K562 treated with DMSO at 1 percent for 24 hours (cell line): ENCODE data around the gene OSTF1. TPM values are rescaled to one million over a fixed set of nuclear protein-coding genes. Genes with fewer than 3 reads are reported as not detected.

Experiments
- total RNA-seq: library from RNA; unstranded; fragments of 300-600 nt; gene quantifications from 2 replicates; pipeline ENCODE4 v1.2.3, GENCODE V29; 2022; ENCODE audit warnings: low read depth; ENCODE audit not compliant: insufficient read depth

Gene OSTF1, protein sequence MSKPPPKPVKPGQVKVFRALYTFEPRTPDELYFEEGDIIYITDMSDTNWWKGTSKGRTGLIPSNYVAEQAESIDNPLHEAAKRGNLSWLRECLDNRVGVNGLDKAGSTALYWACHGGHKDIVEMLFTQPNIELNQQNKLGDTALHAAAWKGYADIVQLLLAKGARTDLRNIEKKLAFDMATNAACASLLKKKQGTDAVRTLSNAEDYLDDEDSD
- total RNA-seq: 41.7 and 44.2 TPM in 2 replicates

GRCh38 chr9:75087824-75088645 is at the start of gene OSTF1, which contains the start of gene NMRK1:
Gene OSTF1, plus strand, starts transcription at chr9:75088514. Its CDS starts 179 bp downstream, at chr9:75088693.
Gene NMRK1, minus strand, starts transcription at chr9:75088155. Its CDS starts 5,040 bp downstream, at chr9:75083115.

Other genes with a start within 250 kb of the OSTF1 start
- not detected in 2 replicates for gene TRPM6, start 200.6 kb upstream of the OSTF1 start, total RNA-seq
- 40.6 and 41.0 TPM in 2 replicates for gene C9orf40, start 135.6 kb upstream of the OSTF1 start, total RNA-seq
- 4.9 and 5.5 TPM in 2 replicates for gene CARNMT1, start 60.2 kb upstream of the OSTF1 start, total RNA-seq
- 1.9 and 3.2 TPM in 2 replicates for gene NMRK1, start 359 bp upstream of the OSTF1 start, total RNA-seq